H1 (cell line): ENCODE data around the gene PNRC1. TPM values are rescaled to one million over a fixed set of nuclear protein-coding genes. Genes with fewer than 3 reads are reported as not detected.

ENCODE experiments used
- CTCF ChIA-PET: fragments of 300-600 bp; sonication (Branson Sonifier 250); formaldehyde crosslinking; loops from one replicate; lab custom pipeline; 2021; ENCODE audit not compliant: partially characterized antibody; lab: Charles Lee
- POLR2A ChIA-PET: fragments of 300-600 bp; sonication (Branson Sonifier 250); formaldehyde crosslinking; loops from one replicate; lab custom pipeline; 2021; ENCODE audit warnings: inconsistent platforms; ENCODE audit not compliant: partially characterized antibody; lab: Charles Lee
- DNase-seq, 2 experiments: peaks; one replicate each; pipeline versions ENCODE4 v3.0.0 to v3.0.0-alpha.2; 2010 to 2022; ENCODE audit warnings: low spot score in 2 of 2, low read depth in 1 of 2, mixed read lengths in 1 of 2
- FAIRE-seq: peaks from 2 replicates; lab custom pipeline; 2011; peaks lifted over from hg19 to GRCh38; lab: Jason Lieb, UNC
- H2AFZ ChIP-seq: 2 replicates; pipeline ENCODE4 v1.8.1; 2012; ENCODE audit warnings: low read length, inconsistent platforms
- H2AK5ac ChIP-seq: 2 replicates; pipeline ENCODE4 v1.6.1; 2013; ENCODE audit warnings: low read depth, low read length
- H2BK120ac ChIP-seq: replicated peaks from 2 replicates; pipeline ENCODE3; 2013; ENCODE audit warnings: low read depth, low read length, inconsistent platforms
- H2BK12ac ChIP-seq: 2 replicates; pipeline ENCODE4 v1.6.1; 2013; ENCODE audit warnings: low read depth, low read length
- H2BK15ac ChIP-seq: 2 replicates; pipeline ENCODE4 v1.6.1; 2013; ENCODE audit warnings: low read length
- H2BK20ac ChIP-seq: 2 replicates; pipeline ENCODE4 v1.6.1; 2013; ENCODE audit warnings: low read length
- H2BK5ac ChIP-seq: 2 replicates; pipeline ENCODE4 v1.6.1; 2013; ENCODE audit warnings: low read depth, low read length
- H3K14ac ChIP-seq: 2 replicates; pipeline ENCODE4 v1.6.1; 2013; ENCODE audit warnings: inconsistent platforms; ENCODE audit not compliant: insufficient read length
- H3K18ac ChIP-seq: 2 replicates; pipeline ENCODE4 v1.6.1; 2013; ENCODE audit warnings: low read length; ENCODE audit errors: extremely low read depth
- H3K23ac ChIP-seq: 2 replicates; pipeline ENCODE4 v1.6.1; 2013; ENCODE audit warnings: inconsistent platforms; ENCODE audit not compliant: insufficient read length
- H3K23me2 ChIP-seq: 2 replicates; pipeline ENCODE4 v1.6.1; 2013; ENCODE audit warnings: low read depth, low read length
- H3K27ac ChIP-seq: 2 replicates; pipeline ENCODE4 v1.6.1; 2011; ENCODE audit warnings: low read depth, low read length, inconsistent platforms
- H3K27me3 ChIP-seq, 4 experiments: replicated peaks in 1 of 4; 1 replicate in 1 of 4; 2 replicates in 3 of 4; pipeline versions ENCODE4 v1.6.1 to v1.8.1; 2011 to 2013; ENCODE audit warnings: low read length in 3 of 4, mild to moderate bottlenecking in 3 of 4, inconsistent platforms in 2 of 4, mixed read lengths in 2 of 4, moderate library complexity in 1 of 4; ENCODE audit not compliant: control insufficient read depth in 3 of 4, insufficient read depth in 3 of 4; ENCODE audit errors: extremely low read depth in 1 of 4
- H3K36me3 ChIP-seq, 4 experiments: 2 replicates each; pipeline versions ENCODE4 v1.6.1 to v1.8.1; 2011 to 2013; ENCODE audit warnings: mild to moderate bottlenecking in 4 of 4, low read length in 3 of 4, moderate library complexity in 2 of 4, control low read depth in 1 of 4, inconsistent platforms in 1 of 4; ENCODE audit not compliant: insufficient read depth in 4 of 4, control insufficient read depth in 2 of 4
- H3K4ac ChIP-seq: replicated peaks from 2 replicates; pipeline ENCODE3; 2013; ENCODE audit warnings: low read length, low read depth, mixed read lengths, inconsistent platforms; ENCODE audit not compliant: insufficient read length
- H3K4me1 ChIP-seq, 4 experiments: replicated peaks in 1 of 4; 1 replicate in 1 of 4; 2 replicates in 3 of 4; pipeline versions ENCODE4 v1.6.1 to v1.8.1; 2011 to 2013; ENCODE audit warnings: low read length in 3 of 4, inconsistent platforms in 2 of 4, mixed read lengths in 1 of 4; ENCODE audit not compliant: insufficient read depth in 4 of 4, control insufficient read depth in 3 of 4
- H3K4me2 ChIP-seq, 2 experiments: 2 replicates each; pipeline versions ENCODE4 v1.6.1 to v1.8.1; 2011 to 2013; ENCODE audit warnings: low read depth in 2 of 2, low read length in 2 of 2, control low read depth in 1 of 2, inconsistent platforms in 1 of 2, mild to moderate bottlenecking in 1 of 2; ENCODE audit not compliant: insufficient read depth in 1 of 2
- H3K4me3 ChIP-seq, 4 experiments: fragments of 200-600, 300-600 bp in 1 of 4; sonication (generic), shearing (Covaris generic), sonication (Bioruptor Twin) in 1 of 4; 2 replicates each; pipeline versions ENCODE4 v1.5.1 to v1.8.1; 2011 to 2016; ENCODE audit warnings: low read length in 4 of 4, low read depth in 3 of 4, control low read depth in 2 of 4, inconsistent platforms in 2 of 4, mild to moderate bottlenecking in 2 of 4, mixed read lengths in 1 of 4, moderate library complexity in 1 of 4; ENCODE audit not compliant: insufficient read depth in 2 of 4; ENCODE audit errors: extremely low read depth in 1 of 4
- H3K56ac ChIP-seq: replicated peaks from 2 replicates; pipeline ENCODE3; 2013; ENCODE audit warnings: low read depth, mild to moderate bottlenecking, mixed read lengths, low read length, inconsistent platforms; ENCODE audit not compliant: insufficient read length
- H3K79me1 ChIP-seq: 2 replicates; pipeline ENCODE4 v1.6.1; 2013; ENCODE audit warnings: low read depth, low read length, control low read depth
- H3K79me2 ChIP-seq, 2 experiments: 2 replicates each; pipeline versions ENCODE4 v1.6.1 to v1.8.1; 2012 to 2013; ENCODE audit warnings: low read length in 2 of 2, mild to moderate bottlenecking in 2 of 2, inconsistent platforms in 1 of 2; ENCODE audit not compliant: insufficient read depth in 2 of 2, control insufficient read depth in 1 of 2
- H3K9ac ChIP-seq, 4 experiments: replicated peaks in 1 of 4; 1 replicate in 1 of 4; 2 replicates in 3 of 4; pipeline versions ENCODE4 v1.6.1 to v1.8.1; 2011 to 2013; ENCODE audit warnings: low read depth in 3 of 4, low read length in 3 of 4, control low read depth in 2 of 4, mild to moderate bottlenecking in 2 of 4, moderate library complexity in 2 of 4, inconsistent platforms in 1 of 4; ENCODE audit errors: extremely low read depth in 1 of 4
- H3K9me3 ChIP-seq, 2 experiments: 2 replicates each; pipeline versions ENCODE4 v1.6.1 to v1.8.1; 2012 to 2013; ENCODE audit warnings: mild to moderate bottlenecking in 2 of 2, moderate library complexity in 2 of 2, control low read depth in 1 of 2, inconsistent platforms in 1 of 2, low read depth in 1 of 2, low read length in 1 of 2, mixed read lengths in 1 of 2; ENCODE audit not compliant: insufficient read depth in 2 of 2
- H4K20me1 ChIP-seq, 2 experiments: replicated peaks in 1 of 2; 2 replicates each; pipeline versions ENCODE3 to v1.8.1; 2011 to 2013; ENCODE audit warnings: inconsistent platforms in 2 of 2, low read length in 2 of 2, mild to moderate bottlenecking in 1 of 2; ENCODE audit not compliant: insufficient read depth in 2 of 2, control insufficient read depth in 1 of 2
- H4K5ac ChIP-seq: 2 replicates; pipeline ENCODE4 v1.6.1; 2013; ENCODE audit warnings: low read length, low read depth, mixed read lengths, inconsistent platforms; ENCODE audit not compliant: insufficient read length
- H4K8ac ChIP-seq: 2 replicates; pipeline ENCODE4 v1.8.0; 2013; ENCODE audit warnings: mild to moderate bottlenecking, moderate library complexity, low read length, inconsistent platforms; ENCODE audit not compliant: insufficient read depth; ENCODE audit errors: extremely low read depth
- H4K91ac ChIP-seq: replicated peaks from 2 replicates; pipeline ENCODE3; 2013; ENCODE audit warnings: low read length, mixed read lengths, inconsistent platforms; ENCODE audit not compliant: insufficient read length
- BACH1 ChIP-seq: IDR thresholded peaks from 2 replicates; pipeline ENCODE4 v1.6.1; 2012; ENCODE audit warnings: low read length, improper control_type of control experiment
- CBX8 ChIP-seq: fragments of 300-800, 300-1000 bp; sonication (generic); IDR thresholded peaks from 2 replicates; pipeline ENCODE4 v1.7.1; 2016; ENCODE audit warnings: low read depth, low read length, borderline replicate concordance
- CEBPB ChIP-seq: IDR thresholded peaks from 2 replicates; pipeline ENCODE4 v1.6.1; 2012; ENCODE audit warnings: low read depth, low read length
- EGR1 ChIP-seq: IDR thresholded peaks from 2 replicates; pipeline ENCODE4 v1.6.1; 2011; ENCODE audit warnings: low read depth, low read length, borderline replicate concordance
- EZH2 ChIP-seq: fragments of 200-600 bp; sonication (generic); IDR thresholded peaks from 2 replicates; pipeline ENCODE4 v1.7.1; 2012; ENCODE audit warnings: low read depth, mild to moderate bottlenecking, moderate library complexity, low read length, inconsistent platforms; ENCODE audit not compliant: severe bottlenecking
- GABPA ChIP-seq: IDR thresholded peaks from 2 replicates; pipeline ENCODE4 v1.6.1; 2011; ENCODE audit warnings: mild to moderate bottlenecking, low read length, moderate library complexity, borderline replicate concordance; ENCODE audit not compliant: insufficient read depth
- GTF2F1 ChIP-seq: IDR thresholded peaks from 2 replicates; pipeline ENCODE4 v1.6.1; 2012; ENCODE audit warnings: low read depth, low read length, improper control_type of control experiment, borderline replicate concordance
- KDM1A ChIP-seq: fragments of 200-600, 300-600 bp; sonication (generic); IDR thresholded peaks from 2 replicates; pipeline ENCODE4 v1.7.1; 2016; ENCODE audit warnings: mild to moderate bottlenecking, low read length, borderline replicate concordance
- NRF1 ChIP-seq: IDR thresholded peaks from 2 replicates; pipeline ENCODE4 v1.6.1; 2011; ENCODE audit warnings: mild to moderate bottlenecking, low read depth, low read length, improper control_type of control experiment
- PHF8 ChIP-seq: fragments of 200-600 bp; sonication (generic); conservative IDR thresholded peaks from 2 replicates; pipeline ENCODE4 v1.7.1; 2012; ENCODE audit warnings: low read depth, mild to moderate bottlenecking, inconsistent platforms, low read length, moderate library complexity
- SAP30 ChIP-seq: fragments of 300-600 bp; sonication (generic); IDR thresholded peaks from 2 replicates; pipeline ENCODE4 v1.7.1; 2012; ENCODE audit warnings: low read length, moderate library complexity, mild to moderate bottlenecking, inconsistent platforms; ENCODE audit not compliant: insufficient read depth, insufficient replicate concordance
- TAF1 ChIP-seq: IDR thresholded peaks from 2 replicates; pipeline ENCODE4 v1.6.1; 2011; ENCODE audit warnings: mild to moderate bottlenecking, low read depth, low read length
- YY1 ChIP-seq: IDR thresholded peaks from 2 replicates; pipeline ENCODE4 v1.6.1; 2011; ENCODE audit warnings: low read depth, mild to moderate bottlenecking, low read length
- WGBS, 2 experiments: shearing (Covaris generic) in 1 of 2; methylation state at CpG; one replicate each; pipeline versions ENCODE4 v1.1.6 to v1.1.7; 2013 to 2015; ENCODE audit warnings: low lambda C conversion rate in 2 of 2, mixed read lengths in 2 of 2, inconsistent platforms in 1 of 2, low coverage in 1 of 2, missing lambda C conversion rate in 1 of 2; ENCODE audit not compliant: insufficient replicate concordance in 2 of 2, insufficient coverage in 1 of 2, insufficient read length in 1 of 2; ENCODE audit errors: extremely low coverage in 1 of 2, missing lambda C conversion rate in 1 of 2; 5-methylcytosine and 5-hydroxymethylcytosine counted together
- polyA plus RNA-seq, 7 experiments: library from polyadenylated mRNA; depleted of rRNA in 3 of 7; stranded (reverse) in 5 of 7; unstranded in 2 of 7; fragments of >200 nt in 5 of 7; fragments of 200-250 nt in 2 of 7; gene quantifications; 1 replicate in 5 of 7; 2 replicates in 1 of 7; 4 replicates in 1 of 7; pipeline versions ENCODE4 v1.2.1 to v1.2.3, GENCODE V29; 2011 to 2013; ENCODE audit warnings: missing spikeins in 2 of 7, mixed read lengths in 2 of 7
- total RNA-seq: library from RNA; stranded (reverse); fragmentation: NEBNext Ultra II Directional; extraction: Animal tissue kit (Norgen Biotek cat#: 25700); gene quantifications from 2 replicates; pipeline ENCODE4 v1.2.1, GENCODE V29; 2021

PNRC1 gene
- total and polyA plus RNA-seq, 2 of the 8 experiments (the other 6 are each of a cell fraction or from before 2014, with no cell fraction given) = 6.3 to 48.5 TPM

DNA sequence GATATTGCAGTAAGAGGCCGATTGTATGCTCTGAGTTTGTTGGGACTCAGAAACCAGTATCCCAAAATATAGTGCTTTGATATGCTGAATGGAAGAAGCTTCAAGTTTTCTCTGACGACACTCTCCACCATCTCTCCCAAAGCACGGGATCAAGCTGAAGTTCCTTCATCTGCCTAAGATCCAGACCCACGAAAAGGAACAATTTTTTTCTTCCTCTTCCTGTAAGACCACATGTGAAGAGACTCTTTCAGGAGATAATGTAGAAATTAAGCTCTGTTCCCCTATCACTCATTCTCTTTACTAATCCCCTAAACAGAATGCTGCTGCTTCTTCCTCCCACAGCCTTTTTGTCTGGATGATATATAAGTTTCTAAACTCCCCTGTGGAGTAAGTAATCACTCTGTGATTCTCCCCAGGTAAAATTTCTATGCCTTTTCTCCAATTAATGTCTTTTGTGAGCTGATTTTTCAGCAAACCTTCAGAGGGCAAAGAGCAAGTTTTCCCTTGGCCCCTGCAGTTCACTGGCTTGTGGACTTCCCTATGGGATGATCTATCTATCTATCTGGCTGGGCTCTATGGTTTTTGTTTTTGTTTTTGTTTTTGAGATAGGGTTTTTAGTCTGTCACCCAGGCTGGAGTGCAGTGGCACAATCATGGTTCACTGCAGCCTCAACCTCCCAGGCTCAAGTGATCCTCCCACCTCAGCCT is 13.5 kb upstream of the PNRC1 start:
- ChIA-PET POLR2A (interaction anchor here (0.8 to 1.5 kb wide), 2 partner anchors 13 to 23 kb away, joined by 3 to 5 read pairs; partner anchors contain the start of gene PNRC1), CTCF (interaction anchor here (1.0 to 1.6 kb wide), 6 partner anchors 12 to 215 kb away, joined by 3 to 4 read pairs (median 3); partner anchors contain the start of gene PNRC1)
- H2BK12ac ChIP-seq = no peak overlapping the region
- H3K9ac ChIP-seq = no peak overlapping the region
- H3K27ac ChIP-seq = no peak overlapping the region
- H4K91ac ChIP-seq = no peak overlapping the region
- H3K23me2 ChIP-seq = no peaks in the 10 kb centered on the region
- no peak overlapping the region for H4K8ac ChIP-seq
- no peak overlapping the region for H4K5ac ChIP-seq
- H3K23ac ChIP-seq = no peak overlapping the region
- no peaks in the 10 kb centered on the region for H3K79me2 ChIP-seq
- H2BK20ac ChIP-seq = no peak overlapping the region
- no peak overlapping the region for H3K4ac ChIP-seq
- no peak overlapping the region for H3K4me3 ChIP-seq
- H4K20me1 ChIP-seq = no peaks in the 10 kb centered on the region
- H2BK15ac ChIP-seq = no peak overlapping the region
- no peak for DNase-seq
- H3K79me1 ChIP-seq = no peaks in the 10 kb centered on the region
- H2BK5ac ChIP-seq = no peak overlapping the region
- 82% methylated on average over 4 of the region's 4 CpGs; no CpG with 5 or more reads in 1 of the 2 experiments for WGBS, 2 experiments
- no peaks in the 10 kb centered on the region for H3K27me3 ChIP-seq
- no peak overlapping the region for H3K14ac ChIP-seq
- H3K56ac ChIP-seq = no peak overlapping the region
- no peaks in the 10 kb centered on the region for H3K36me3 ChIP-seq
- H3K18ac ChIP-seq = no peak overlapping the region
- no peak overlapping the region for H2BK120ac ChIP-seq
- H3K4me1 ChIP-seq = no peaks in the 10 kb centered on the region
- FAIRE-seq = no peak
- peak overlapping the region; percentile 14 for H2AFZ ChIP-seq
- H2AK5ac ChIP-seq = no peak overlapping the region
- H3K4me2 ChIP-seq = no peak overlapping the region
- H3K9me3 ChIP-seq = peaks cover 0 to 2% of the 10 kb centered on the region in 2 experiments; a peak in 1 of 4 replicates
- TF ChIP-seq BACH1 (no peak), CEBPB (no peak), PHF8 (no peak), SAP30 (no peak), YY1 (no peak), EZH2 (no peak), KDM1A (no peak), CBX8 (no peak), EGR1 (no peak), GTF2F1 (no peak), GABPA (no peak), NRF1 (no peak), TAF1 (no peak)
